Prostate gland (tissue), 2 donors: ENCODE results near the gene OR13C8. TPM values are rescaled to one million over a fixed set of nuclear protein-coding genes. Genes with fewer than 3 reads are reported as not detected.
"Not testable (repeated sequence)": the region's sequence is repeated elsewhere in the genome, so short reads cannot be mapped to it uniquely, and the experiment has no call there.

Experiments
- DNase-seq: peaks from one replicate; pipeline ENCODE4 v3.0.0-alpha.2; 2019; ENCODE audit warnings: low spot score
- H3K27ac ChIP-seq, 2 donors: fragments of 200-600 bp; sonication (generic); 2 replicates each; pipeline ENCODE4 v1.5.1; 2017 to 2019
- H3K27me3 ChIP-seq: fragments of 200-600 bp; sonication (generic); replicated peaks from 2 replicates; pipeline ENCODE4 v1.5.1; 2019; ENCODE audit not compliant: insufficient read depth
- H3K36me3 ChIP-seq, 2 donors: fragments of 200-600 bp; sonication (generic); 1 replicate in 1 of 2; 2 replicates in 1 of 2; pipeline versions ENCODE4 v1.5.1 to v1.8.1; 2017 to 2019
- H3K4me1 ChIP-seq: fragments of 200-600 bp; sonication (generic); replicated peaks from 2 replicates; pipeline ENCODE4 v1.5.1; 2019
- H3K4me3 ChIP-seq, 2 donors: fragments of 200-600 bp; sonication (generic); 2 replicates each; pipeline ENCODE4 v1.5.1; 2017 to 2019
- H3K9me3 ChIP-seq: fragments of 200-600 bp; sonication (generic); 2 replicates; pipeline ENCODE4 v1.5.1; 2017
- POLR2A ChIP-seq: fragments of 450-650 bp; IDR thresholded peaks from one replicate; pipeline ENCODE4 v1.6.1; 2016; ENCODE audit warnings: antibody characterized with exemption, mild to moderate bottlenecking
- POLR2AphosphoS5 ChIP-seq: sonication (generic); formaldehyde crosslinking; IDR thresholded peaks from one replicate; pipeline ENCODE4 v1.6.1; 2017; ENCODE audit warnings: antibody characterized with exemption
- WGBS: methylation state at CpG from one replicate; pipeline ENCODE4 v1.1.5; 2018; 5-methylcytosine and 5-hydroxymethylcytosine counted together
- intact Hi-C: fragments of 100-400 bp; cut with DNase I; formaldehyde crosslinking; loops from one replicate; pipeline ENCODE4 v1.14.2; 2022
- total RNA-seq, 2 donors: library from RNA; depleted of rRNA; stranded (reverse); fragments of >200 nt; gene quantifications; one replicate each; pipeline ENCODE4 v1.1.0, GENCODE V29; 2016
- TF ChIP-seq, protein P1 (sequence below), 4 experiments: fragments of 200-600 bp in 2 of 4; fragments of 450-650 bp in 2 of 4; sonication (generic) in 2 of 4; IDR thresholded peaks; 1 replicate in 3 of 4; 2 replicates in 1 of 4; pipeline ENCODE4 v1.5.1; 2016 to 2019; ENCODE audit warnings: antibody characterized with exemption in 4 of 4, mild to moderate bottlenecking in 2 of 4, moderate library complexity in 2 of 4

OR13C8 gene
- total RNA-seq, 2 donors from 2014 or later, result not detected

DNA sequence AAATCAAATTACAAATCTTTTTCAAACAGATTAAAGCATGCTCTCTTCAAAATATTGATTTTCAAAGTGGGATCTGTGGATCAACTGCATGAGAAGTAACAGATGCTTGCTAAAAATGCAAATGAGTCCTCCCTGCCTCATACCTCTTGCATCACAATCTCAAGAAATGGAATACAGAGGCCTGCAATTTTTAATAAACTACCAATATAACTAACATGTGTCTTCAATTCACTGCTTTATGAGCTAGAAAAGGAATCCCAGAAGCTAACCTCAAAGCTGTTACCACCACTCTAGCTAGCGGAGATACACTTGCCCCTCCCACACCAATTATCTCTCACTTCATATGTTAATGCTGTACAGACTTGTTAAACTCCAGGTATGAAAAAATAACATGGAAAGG, 20.7 kb downstream of the OR13C8 start:
- Histone ChIP-seq H3K36me3 (no peaks in the 10 kb centered on the region), H3K4me1 (no peaks in the 10 kb centered on the region), H3K27me3 (no peaks in the 10 kb centered on the region), H3K9me3 (no peaks in the 10 kb centered on the region), H3K27ac (no peak overlapping the region), H3K4me3 (no peak overlapping the region)
- intact Hi-C loops, result no loop called here
- no peak for DNase-seq
- 88% methylated on average over 1 of the region's 1 CpG for WGBS
- TF ChIP-seq POLR2AphosphoS5, result no peak
- TF ChIP-seq, protein P1, sequence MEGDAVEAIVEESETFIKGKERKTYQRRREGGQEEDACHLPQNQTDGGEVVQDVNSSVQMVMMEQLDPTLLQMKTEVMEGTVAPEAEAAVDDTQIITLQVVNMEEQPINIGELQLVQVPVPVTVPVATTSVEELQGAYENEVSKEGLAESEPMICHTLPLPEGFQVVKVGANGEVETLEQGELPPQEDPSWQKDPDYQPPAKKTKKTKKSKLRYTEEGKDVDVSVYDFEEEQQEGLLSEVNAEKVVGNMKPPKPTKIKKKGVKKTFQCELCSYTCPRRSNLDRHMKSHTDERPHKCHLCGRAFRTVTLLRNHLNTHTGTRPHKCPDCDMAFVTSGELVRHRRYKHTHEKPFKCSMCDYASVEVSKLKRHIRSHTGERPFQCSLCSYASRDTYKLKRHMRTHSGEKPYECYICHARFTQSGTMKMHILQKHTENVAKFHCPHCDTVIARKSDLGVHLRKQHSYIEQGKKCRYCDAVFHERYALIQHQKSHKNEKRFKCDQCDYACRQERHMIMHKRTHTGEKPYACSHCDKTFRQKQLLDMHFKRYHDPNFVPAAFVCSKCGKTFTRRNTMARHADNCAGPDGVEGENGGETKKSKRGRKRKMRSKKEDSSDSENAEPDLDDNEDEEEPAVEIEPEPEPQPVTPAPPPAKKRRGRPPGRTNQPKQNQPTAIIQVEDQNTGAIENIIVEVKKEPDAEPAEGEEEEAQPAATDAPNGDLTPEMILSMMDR (IDR thresholded peaks at IDR 0.05), result no peak
- no peak for TF ChIP-seq POLR2A

DNA sequence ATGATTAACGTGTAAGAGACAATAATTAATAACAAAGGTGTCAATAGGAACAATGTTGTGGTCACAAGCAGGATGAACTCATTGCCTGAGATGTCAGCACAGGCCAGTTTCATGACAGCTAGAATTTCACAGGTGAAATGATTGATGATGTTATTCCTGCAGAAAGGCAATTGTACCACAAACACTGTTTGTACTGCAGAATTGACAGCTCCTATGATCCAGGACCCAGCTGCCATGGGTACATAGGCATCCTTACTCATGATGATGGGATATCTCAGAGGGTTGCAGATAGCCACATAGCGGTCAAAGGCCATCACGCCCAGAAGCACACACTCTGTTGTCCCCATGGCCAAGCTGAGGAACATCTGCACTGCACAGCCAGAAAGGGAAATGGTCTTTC, 29.8 kb downstream of the OR13C8 start:
- intact Hi-C loops, H3K4me1 ChIP-seq, DNase-seq, H3K36me3 ChIP-seq, H3K9me3 ChIP-seq, H3K27me3 ChIP-seq, H3K4me3 ChIP-seq, H3K27ac ChIP-seq: not testable (repeated sequence)
- WGBS, result 73% methylated on average over 3 of the region's 3 CpGs

DNA sequence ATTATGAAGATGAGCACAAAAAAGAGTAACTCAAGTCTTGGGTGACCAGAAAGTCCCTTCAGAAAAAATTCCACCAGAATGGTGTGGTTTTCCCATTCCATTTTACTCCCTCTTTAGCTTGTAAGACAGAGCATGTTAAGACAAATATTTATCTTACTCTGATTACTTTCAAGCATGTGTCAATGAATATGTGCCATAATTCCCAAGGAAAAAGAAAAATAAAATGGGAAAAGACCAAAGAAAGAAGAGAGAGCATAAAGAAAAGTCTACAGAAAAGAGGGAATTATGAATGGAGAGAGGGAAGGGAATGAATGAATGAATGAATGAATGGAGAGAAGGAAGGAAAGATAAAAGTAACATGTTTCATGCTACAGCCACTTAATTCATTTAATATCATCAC, 30.3 kb downstream of the OR13C8 start, which contains the start of gene OR13C5:
TSS of gene OR13C5 (minus strand) at position 101 of the 400 bp plus-strand sequence. CDS start at position 101, 0 bp downstream.
- DNase-seq, H3K36me3 ChIP-seq, H3K4me1 ChIP-seq, H3K9me3 ChIP-seq, intact Hi-C loops, H3K27ac ChIP-seq, H3K27me3 ChIP-seq, H3K4me3 ChIP-seq: not testable (repeated sequence)

DNA sequence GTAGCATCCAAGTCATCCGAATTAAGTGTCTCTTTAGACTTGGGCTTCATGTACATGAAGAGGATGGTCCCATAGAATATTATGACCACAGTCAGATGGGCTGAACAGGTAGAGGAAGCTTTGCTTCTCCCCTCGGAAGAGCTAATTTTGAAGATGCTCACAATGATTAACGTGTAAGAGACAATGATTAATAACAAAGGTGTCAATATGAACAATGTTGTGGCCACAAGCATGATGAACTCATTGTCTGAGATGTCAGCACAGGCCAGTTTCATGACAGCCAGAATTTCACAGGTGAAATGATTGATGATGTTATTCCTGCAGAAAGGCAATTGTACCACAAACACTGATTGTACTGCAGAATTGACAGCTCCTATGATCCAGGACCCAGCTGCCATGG, 35.8 kb downstream of the OR13C8 start:
- intact Hi-C loops, result no loop called here

DNA sequence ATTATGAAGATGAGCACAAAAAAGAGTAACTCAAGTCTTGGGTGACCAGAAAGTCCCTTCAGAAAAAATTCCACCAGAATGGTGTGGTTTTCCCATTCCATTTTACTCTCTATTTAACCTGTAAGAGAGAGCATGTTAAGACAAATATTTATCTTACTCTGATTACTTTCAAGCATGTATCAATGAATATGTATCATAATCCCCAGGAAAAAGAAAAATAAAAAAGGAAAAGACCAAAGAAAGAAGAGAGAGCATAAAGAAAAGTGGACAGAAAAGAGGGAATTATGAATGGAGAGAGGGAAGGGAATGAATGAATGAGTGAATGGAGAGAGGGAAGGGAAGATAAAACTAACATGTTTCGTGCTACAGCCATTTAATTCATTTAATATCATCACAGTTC, 36.6 kb downstream of the OR13C8 start, which contains the start of gene OR13C2:
TSS of gene OR13C2 (minus strand) at position 101 of the 400 bp plus-strand sequence. CDS start at position 101, 0 bp downstream.
- H3K36me3 ChIP-seq, H3K4me3 ChIP-seq, H3K27ac ChIP-seq, H3K9me3 ChIP-seq, intact Hi-C loops, DNase-seq, H3K4me1 ChIP-seq, H3K27me3 ChIP-seq: not testable (repeated sequence)
- 58% methylated on average over 1 of the region's 1 CpG for WGBS

More for the DNA sequence above, 35.8 kb downstream of the OR13C8 start:
- Histone ChIP-seq H3K4me3 (no peak overlapping the region), H3K27ac (no peak overlapping the region), H3K36me3 (no peaks in the 10 kb centered on the region), H3K27me3 (no peaks in the 10 kb centered on the region), H3K9me3 (no peaks in the 10 kb centered on the region), H3K4me1 (no peaks in the 10 kb centered on the region)
- WGBS, result 68% methylated on average over 3 of the region's 3 CpGs
- TF ChIP-seq POLR2A, result no peak
- TF ChIP-seq, protein P1 (IDR thresholded peaks at IDR 0.05), result no peak
- TF ChIP-seq POLR2AphosphoS5, result no peak
- no peak for DNase-seq

DNA sequence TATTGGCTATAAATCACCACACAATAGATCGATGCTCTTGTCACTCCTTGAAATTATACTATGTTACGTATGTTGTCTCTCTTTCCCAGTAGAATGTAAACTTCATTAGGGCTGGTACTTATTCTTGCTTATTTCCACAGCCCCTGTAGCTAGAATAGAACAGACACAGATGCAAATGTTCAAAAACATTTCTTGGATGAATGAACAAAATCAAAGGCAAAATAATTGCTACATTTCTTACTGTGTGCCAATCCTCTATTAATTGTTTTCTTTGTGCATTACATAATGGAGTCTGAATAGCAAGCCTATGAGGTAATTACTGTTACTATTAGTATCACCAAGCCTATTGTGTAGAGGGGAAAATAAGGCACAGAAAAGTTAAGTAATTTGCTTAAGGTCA, 37.2 kb downstream of the OR13C8 start:
- Histone ChIP-seq H3K9me3 (no peaks in the 10 kb centered on the region), H3K27me3 (no peaks in the 10 kb centered on the region), H3K36me3 (no peaks in the 10 kb centered on the region), H3K27ac (no peak overlapping the region), H3K4me3 (no peak overlapping the region), H3K4me1 (no peaks in the 10 kb centered on the region)
- 23% methylated on average over 2 of the region's 2 CpGs for WGBS
- intact Hi-C loops, result no loop called here
- DNase-seq, result no peak
- TF ChIP-seq, protein P1 (IDR thresholded peaks at IDR 0.05), result no peak
- TF ChIP-seq POLR2A (no peak), POLR2AphosphoS5 (no peak)
